ENCODE data around the gene FTH1.
A peak's percentile ranks its signal among the peaks of the same experiment; 100 is the strongest.

The FTH1 gene

GRCh38 chr11:61948505-61948904 lies 18.9 kb downstream of the FTH1 start:
- DNase-seq (ENCODE audit: low spot score): no peak

GRCh38 chr11:61947486-61948210 lies 19.8 kb downstream of the FTH1 start:
- peak; percentile 81 for DNase-seq (ENCODE audit: low spot score)

GRCh38 chr11:61946894-61947293 lies 20.5 kb downstream of the FTH1 start:
- no peak for DNase-seq (ENCODE audit: low spot score)

DNA sequence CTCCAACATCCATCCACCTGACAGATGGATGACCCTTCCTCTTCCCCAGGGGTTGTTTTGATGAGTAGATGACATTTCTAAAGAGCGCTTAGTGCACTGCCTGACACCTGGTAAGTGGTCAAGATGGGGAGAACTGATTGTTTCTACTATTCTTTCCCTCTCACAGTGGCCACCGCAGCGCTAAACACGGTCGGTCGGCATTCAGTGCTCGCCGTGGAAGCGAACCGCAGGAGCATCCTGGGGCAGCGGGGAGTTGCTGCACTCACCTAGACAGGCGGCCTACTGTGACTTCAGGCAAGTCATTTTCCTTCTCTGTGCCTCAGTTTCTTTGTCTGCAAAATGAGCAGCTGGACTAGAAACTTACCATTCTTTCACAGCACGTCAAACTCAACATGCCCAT lies 22.2 kb downstream of the FTH1 start:
- no peak for DNase-seq (ENCODE audit: low spot score)

- no peak for DNase-seq (ENCODE audit: low spot score)
Observed at GRCh38 chr11:61940466-61940865, 27.0 kb downstream of the FTH1 start.

DNA sequence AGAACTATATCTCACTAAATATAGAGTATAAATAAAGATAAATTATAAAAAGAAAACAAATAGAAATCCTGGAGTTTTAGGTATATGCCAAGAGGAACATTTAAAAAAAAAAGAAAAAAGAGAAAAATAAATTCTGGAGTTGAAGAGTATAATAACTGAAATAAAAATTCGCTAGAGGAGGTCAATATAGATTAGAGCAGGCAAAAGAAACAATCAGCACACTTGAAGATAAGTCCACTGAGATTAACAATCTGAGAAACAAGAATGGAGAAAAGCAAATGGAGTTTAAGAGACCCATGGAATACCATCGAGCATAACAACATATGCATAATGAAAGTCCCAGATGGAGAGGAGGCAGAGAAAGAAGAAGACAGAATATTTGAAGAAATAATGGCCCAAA lies 31.6 kb downstream of the FTH1 start:
- no peak for DNase-seq (ENCODE audit: low spot score)

GRCh38 chr11:61930933-61931332 lies 36.5 kb downstream of the FTH1 start:
- no peak for DNase-seq (ENCODE audit: low spot score)

DNA sequence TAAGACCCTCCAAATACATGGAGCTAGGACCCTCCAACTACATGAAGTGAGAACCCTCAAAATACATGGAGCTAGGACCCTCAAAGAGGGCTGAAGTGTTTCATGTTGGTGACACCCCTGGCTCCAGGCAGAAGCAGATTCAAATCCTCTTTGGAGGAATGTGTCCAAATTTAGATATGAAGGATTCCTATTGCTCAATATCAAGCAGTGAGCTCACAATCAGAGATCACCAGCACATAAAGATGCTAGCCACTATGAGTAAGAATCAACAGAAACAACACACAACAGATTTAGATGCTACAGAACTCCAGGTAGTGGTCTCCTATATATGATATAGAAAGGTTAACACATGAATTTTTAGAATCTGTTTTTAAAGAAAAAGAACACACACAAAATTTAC lies 38.8 kb downstream of the FTH1 start:
- no peak for DNase-seq (ENCODE audit: low spot score)

- DNase-seq (ENCODE audit: low spot score): no peak
Observed at GRCh38 chr11:61927501-61927900, 39.9 kb downstream of the FTH1 start.

DNA sequence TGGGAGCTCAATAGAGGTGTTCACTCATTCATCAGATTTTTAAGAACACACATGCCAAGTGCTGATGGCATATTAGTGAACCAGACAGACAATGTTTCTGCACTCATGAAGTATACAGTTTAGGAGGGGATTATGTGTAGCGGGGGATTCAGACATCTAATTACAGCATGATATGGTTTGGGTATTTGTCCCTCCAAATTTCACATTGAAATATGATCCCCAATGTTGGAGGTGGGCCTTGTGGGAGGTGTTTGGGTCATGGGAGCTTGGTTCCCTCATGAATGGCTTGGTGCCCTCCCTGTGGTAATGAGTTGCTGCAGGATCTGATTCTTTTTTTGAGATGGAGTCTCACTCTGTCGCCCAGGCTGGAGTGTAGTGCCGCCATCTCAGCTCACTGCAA lies 41.2 kb downstream of the FTH1 start:
- DNase-seq (ENCODE audit: low spot score): no peak

GRCh38 chr11:61925736-61926135 lies 41.7 kb downstream of the FTH1 start:
- DNase-seq (ENCODE audit: low spot score): no peak

GRCh38 chr11:61924064-61924455 lies 43.4 kb downstream of the FTH1 start:
- no peak for DNase-seq (ENCODE audit: low spot score)

DNA sequence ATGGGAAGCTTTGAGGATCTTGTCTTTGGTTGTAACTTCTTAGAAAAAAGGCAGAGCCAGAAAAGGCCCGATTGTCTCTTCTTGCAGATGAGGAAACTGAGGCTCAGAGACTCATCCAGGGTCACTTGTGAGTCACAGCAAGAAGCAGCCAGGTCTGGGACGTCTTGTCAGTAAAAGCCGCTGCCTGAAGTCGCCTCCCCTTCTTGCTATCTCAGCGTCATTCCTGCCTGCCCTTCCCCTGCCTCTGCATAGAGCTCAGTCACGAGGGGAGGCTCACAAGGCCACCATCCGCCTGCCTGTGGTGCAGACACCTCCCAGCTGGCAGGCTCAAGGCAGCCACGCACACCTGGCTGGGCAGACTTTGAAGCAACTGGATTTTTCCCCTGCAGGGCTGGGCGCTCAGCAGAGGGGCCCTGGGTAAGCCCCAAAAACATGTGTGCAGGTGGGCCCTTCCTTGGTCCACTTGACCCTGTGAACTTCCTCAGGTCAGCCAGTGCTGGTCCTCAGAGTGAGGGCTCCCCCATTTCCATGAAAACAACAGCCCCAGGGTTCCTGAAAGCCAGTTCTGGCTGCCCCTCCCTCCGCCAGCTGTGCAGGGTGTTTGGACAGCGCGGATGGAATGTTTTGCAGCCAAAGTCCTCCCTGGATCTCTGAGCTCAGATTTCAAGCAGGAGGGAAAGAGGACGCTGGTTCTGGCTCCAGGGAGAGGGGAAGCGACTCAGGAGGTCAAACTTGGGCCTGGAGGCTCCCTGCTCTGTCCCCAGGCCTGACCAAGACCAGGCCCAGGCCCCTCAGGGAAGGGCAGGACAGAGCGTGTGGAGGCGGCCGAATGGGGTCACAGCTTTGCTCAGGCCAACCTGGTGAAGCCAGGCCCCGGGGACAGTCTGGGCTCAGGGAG lies 44.0 kb downstream of the FTH1 start:
- DNase-seq (ENCODE audit: low spot score): no peak

GRCh38 chr11:61922539-61922938 lies 44.9 kb downstream of the FTH1 start:
- peak; percentile 2 for DNase-seq (ENCODE audit: low spot score)

DNA sequence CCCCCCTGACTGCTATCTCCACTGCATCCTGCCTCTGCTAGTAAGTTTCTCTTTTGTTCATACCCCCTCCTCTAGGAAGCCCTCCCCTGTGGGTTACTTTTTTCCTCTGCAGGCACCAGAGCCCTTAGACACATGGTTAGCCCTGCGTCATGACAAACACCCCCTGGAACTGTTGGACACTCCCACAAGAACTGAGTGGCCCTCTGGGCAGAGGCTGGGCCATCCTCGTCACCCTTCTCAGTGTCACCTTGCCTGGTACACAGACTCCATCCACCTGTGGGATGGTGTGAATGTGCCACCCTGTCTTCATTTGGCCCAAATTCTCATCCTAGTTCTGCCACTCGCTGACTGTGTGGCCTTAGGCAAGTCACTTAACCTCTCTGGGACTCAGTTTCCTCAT lies 46.0 kb downstream of the FTH1 start:
- DNase-seq (ENCODE audit: low spot score): no peak

DNA sequence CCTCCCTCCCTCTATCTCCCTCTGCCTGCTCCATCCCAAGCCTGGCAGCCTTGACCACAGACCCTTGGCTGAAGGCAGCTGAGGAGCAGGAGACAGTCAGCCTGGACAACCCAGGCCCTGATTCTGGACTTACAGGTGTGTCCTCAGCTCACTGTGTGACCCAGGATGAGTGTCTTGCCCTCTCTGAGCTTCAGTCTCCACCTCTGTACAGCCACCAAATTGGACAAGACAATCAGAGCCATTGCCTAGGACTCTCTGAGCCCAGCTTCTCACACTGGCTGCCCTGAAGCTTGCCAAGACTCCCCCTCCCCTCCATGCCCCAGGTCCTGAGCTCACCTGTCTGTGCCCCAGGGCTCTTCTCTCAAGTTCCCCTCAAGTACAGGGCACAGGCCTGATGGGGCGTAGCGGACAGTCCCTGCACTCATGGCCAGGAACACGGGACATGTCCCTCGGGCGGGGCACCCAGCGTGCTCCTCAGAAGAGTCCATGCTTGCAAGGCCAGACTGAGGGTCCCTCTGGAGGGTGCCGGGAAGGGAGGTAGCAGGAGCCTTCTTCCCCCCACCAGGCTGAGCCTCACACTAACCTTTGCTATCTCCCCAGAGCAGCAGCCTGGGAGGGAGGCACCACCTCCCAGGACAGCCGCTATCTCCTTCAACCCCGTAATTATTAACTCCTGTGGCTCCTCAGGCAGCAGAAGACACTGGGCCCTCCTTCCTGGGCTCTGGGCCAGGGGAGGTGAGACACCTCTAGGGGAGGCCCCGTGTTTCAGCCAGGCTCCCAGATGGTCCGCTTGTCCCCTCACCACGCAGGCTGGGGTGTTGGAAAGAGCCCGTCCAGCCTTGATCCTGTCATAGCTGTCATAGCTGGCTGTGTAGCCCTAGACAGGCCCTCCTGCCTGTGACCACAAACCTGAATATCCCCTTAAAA lies 47.5 kb downstream of the FTH1 start:
- DNase-seq (ENCODE audit: low spot score): no peak

GRCh38 chr11:61918938-61919704 lies 48.3 kb downstream of the FTH1 start:
- DNase-seq (ENCODE audit: low spot score): peak; percentile 1

GRCh38 chr11:61918251-61918937 lies 49.0 kb downstream of the FTH1 start:
- peak; percentile 3 for DNase-seq (ENCODE audit: low spot score)

- DNase-seq (ENCODE audit: low spot score): no peak
Observed at GRCh38 chr11:61917334-61918109, 49.9 kb downstream of the FTH1 start, which contains the start of gene RAB3IL1. Gene RAB3IL1, minus strand, starts transcription at chr11:61917566. Its CDS starts 199 bp downstream, at chr11:61917367.

DNA sequence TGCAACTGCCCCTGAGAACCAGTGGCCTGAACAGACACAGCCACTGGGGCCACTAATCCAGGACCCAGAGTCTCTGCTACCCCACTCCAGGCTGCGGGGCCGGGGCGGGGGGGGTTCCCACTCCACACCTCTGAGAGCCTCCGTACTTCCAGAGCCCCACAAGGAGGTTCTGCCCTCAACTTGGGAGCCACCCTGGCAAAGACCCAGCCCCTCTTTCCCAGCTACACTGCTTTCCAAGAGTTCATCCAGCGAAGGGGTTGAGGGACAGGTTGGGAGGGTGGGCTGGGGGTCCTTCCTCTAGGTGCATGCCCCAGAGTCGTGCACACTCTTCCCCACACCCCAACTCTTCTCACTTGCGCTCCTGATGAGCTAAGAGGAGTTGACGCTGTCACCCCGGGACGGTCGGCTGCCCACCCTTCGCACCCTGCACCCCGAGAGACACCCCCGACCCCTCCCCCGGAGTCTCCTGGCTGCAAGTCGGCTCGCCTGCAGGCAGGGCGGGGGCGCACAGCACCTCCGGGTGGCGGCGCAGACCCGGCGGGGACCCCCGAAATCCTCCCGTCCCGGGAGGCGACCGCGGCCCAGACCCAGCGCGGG lies 50.6 kb downstream of the FTH1 start:
- no peak for DNase-seq (ENCODE audit: low spot score)

All from germinal center (tissue), 1 donor.